ENCODE measurements around the gene SCUBE1.

Gene SCUBE1

DNA sequence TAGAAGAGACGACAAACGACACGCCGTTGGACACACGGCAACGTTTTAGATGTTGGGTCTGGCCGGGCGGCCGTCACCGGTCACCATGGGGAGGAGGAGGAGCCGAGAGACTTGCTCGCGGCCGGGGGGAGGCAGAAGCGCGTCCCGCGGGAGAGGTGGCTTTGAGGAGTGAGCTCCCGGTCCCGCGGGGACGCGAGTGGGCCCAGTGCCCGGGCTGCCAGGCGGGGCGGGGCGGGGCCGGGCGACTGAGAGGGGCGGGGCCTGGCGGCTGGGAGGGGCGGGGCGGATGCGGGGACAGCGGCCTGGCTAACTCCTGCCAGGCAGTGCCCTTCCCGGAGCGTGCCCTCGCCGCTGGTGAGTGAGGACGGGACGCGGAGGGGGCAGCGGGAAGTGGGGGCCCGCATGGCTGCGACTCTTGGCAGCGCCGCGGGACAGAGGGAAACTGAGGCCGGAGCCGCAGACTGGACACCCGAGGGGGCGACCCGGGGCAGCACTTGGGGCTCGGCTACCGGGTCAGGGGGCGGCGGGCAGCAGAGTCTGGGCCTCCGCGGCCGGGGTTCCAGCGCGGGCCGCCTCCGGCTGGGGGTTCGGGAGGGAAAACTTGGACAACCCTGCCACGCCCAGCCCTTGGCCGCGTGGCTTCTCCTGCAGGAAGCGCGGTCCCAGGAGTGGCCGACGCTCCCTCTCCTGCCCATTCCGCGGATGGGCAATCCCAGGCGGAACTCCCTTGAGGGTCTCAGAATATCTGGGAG is 191.7 kb downstream of the SCUBE1 start, which contains the start of gene TSPO:
TSS of gene TSPO (plus strand) at position 309 of the 752 bp plus-strand sequence. CDS start 7,680 bp downstream, outside the sequence.
- peak; percentile 13 for DNase-seq

DNA sequence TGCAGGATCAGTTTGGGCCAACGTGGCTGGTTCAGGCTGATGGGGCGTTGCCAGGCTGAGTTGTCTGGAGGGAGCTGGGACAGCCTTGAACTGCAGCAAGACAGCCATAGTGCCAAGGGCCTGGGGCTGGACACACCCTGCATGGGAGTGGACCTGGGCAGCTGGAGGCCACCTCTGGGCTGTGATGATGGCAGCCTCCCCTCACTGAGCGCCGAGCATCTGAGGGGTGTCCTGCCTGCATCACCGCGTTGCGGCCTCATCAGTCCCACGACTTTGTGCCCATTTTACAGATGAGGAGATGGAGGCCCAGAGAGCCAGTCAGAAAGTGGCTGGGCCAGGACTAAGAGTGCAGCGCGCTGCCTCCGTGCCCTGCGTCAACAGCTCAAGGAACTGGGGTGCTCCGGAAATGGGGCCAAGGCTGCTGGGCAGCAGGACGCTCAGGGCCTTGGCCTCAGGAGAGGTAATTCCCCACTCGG is 192.4 kb downstream of the SCUBE1 start:
- DNase-seq: no peak

DNA sequence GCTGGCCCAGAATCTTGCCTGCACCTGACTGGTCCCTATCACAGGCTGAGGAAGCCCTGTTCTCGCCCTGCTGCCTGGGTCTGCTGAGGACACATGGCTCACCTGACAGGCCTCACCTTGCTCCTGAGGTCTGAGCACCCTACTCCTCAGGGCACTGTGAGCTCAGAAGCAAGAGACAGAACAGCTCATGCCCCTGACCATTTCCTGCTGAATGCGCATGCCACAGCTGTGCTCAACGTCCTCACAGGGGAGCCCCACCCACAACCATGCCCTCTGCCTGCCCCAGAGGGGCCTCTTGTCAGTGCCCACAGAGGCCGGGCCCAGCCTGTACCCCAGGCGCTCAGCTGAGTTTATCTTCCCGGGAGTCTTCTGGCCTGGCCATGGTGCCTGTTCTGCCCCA is 194.6 kb downstream of the SCUBE1 start:
- DNase-seq: no peak

DNA sequence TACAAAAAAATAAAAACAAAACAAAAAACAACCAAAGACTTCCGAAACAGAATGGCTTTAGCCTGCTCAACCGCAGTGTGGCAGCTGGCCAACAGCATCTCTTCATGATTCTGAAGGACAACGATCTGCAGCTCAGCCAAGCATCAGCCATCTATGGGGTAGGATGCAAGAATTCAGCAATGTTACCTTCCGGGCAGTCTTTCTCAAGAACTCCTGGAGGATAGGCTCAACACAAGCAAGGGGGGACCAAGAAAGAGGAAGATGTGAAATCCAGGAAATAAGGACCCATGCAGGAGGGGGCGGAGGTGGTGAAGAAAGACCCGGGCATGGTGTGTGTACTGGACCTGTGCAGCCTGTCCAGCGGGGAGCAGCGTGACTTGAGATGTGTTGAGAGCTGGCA is 195.4 kb downstream of the SCUBE1 start:
- DNase-seq: no peak
